ENCODE measurements around the gene FXYD4.
"Not testable (repeated sequence)": the region's sequence is repeated elsewhere in the genome, so short reads cannot be mapped to it uniquely, and the experiment has no call there.

The FXYD4 gene

GRCh38 chr10:43371418-43371817 is at the start of gene FXYD4:
FXYD4 (plus strand) TSS chr10:43371636; CDS start chr10:43373747, 2,111 bp downstream.
- no peak for DNase-seq

GRCh38 chr10:43322331-43322730 is 49.1 kb upstream of the FXYD4 start:
- no peak for DNase-seq

- peak; percentile 90 for DNase-seq
These were observed 48.7 kb upstream of the FXYD4 start for GRCh38 chr10:43322769-43323168.

GRCh38 chr10:43323245-43323644 is 48.2 kb upstream of the FXYD4 start:
- DNase-seq, result peak; percentile 47

GRCh38 chr10:43324876-43325275 is 46.6 kb upstream of the FXYD4 start:
- DNase-seq, result no peak

GRCh38 chr10:43327171-43327570 is 44.3 kb upstream of the FXYD4 start:
- DNase-seq, result no peak

- DNase-seq, result no peak
These were observed 43.5 kb upstream of the FXYD4 start for GRCh38 chr10:43327986-43328385.

- DNase-seq, result not testable (repeated sequence)
These were observed 42.6 kb upstream of the FXYD4 start for GRCh38 chr10:43328810-43329209.

GRCh38 chr10:43329246-43329885 is 42.1 kb upstream of the FXYD4 start:
- DNase-seq, result not testable (repeated sequence)

GRCh38 chr10:43330049-43330823 is 41.2 kb upstream of the FXYD4 start:
- DNase-seq, result not testable (repeated sequence)

GRCh38 chr10:43330824-43331127 is 40.7 kb upstream of the FXYD4 start:
- DNase-seq, result not testable (repeated sequence)

- no peak for DNase-seq
These were observed 37.8 kb upstream of the FXYD4 start for GRCh38 chr10:43333653-43334052.

- DNase-seq, result no peak
These were observed 35.4 kb upstream of the FXYD4 start for GRCh38 chr10:43336061-43336460.

GRCh38 chr10:43336641-43337318 is 34.7 kb upstream of the FXYD4 start:
- DNase-seq, result no peak

GRCh38 chr10:43337536-43337935 is 33.9 kb upstream of the FXYD4 start:
- DNase-seq, result not testable (repeated sequence)

- DNase-seq, result no peak
These were observed 33.3 kb upstream of the FXYD4 start for GRCh38 chr10:43338117-43338516.

- peak; percentile 34 for DNase-seq
These were observed 32.3 kb upstream of the FXYD4 start for GRCh38 chr10:43339136-43339535.

GRCh38 chr10:43340101-43340500 is 31.3 kb upstream of the FXYD4 start:
- no peak for DNase-seq

- DNase-seq, result peak; percentile 23
These were observed 30.8 kb upstream of the FXYD4 start for GRCh38 chr10:43340619-43341018.

- no peak for DNase-seq
These were observed 30.0 kb upstream of the FXYD4 start for GRCh38 chr10:43341450-43341849.

GRCh38 chr10:43342279-43343125 is 28.9 kb upstream of the FXYD4 start:
- DNase-seq, result no peak

- DNase-seq, result no peak
These were observed 28.3 kb upstream of the FXYD4 start for GRCh38 chr10:43343126-43343525.

GRCh38 chr10:43344051-43344450 is 27.4 kb upstream of the FXYD4 start:
- no peak for DNase-seq

All from right forelimb (tissue), 1 donor.